ENCODE data around the gene CDK18. TPM values are rescaled to one million over a fixed set of nuclear protein-coding genes. Genes with fewer than 3 reads are reported as not detected.

CDK18 gene
- total and polyA plus RNA-seq, 9 donors = 3.1 to 18.8 (median 10.3) TPM

DNA sequence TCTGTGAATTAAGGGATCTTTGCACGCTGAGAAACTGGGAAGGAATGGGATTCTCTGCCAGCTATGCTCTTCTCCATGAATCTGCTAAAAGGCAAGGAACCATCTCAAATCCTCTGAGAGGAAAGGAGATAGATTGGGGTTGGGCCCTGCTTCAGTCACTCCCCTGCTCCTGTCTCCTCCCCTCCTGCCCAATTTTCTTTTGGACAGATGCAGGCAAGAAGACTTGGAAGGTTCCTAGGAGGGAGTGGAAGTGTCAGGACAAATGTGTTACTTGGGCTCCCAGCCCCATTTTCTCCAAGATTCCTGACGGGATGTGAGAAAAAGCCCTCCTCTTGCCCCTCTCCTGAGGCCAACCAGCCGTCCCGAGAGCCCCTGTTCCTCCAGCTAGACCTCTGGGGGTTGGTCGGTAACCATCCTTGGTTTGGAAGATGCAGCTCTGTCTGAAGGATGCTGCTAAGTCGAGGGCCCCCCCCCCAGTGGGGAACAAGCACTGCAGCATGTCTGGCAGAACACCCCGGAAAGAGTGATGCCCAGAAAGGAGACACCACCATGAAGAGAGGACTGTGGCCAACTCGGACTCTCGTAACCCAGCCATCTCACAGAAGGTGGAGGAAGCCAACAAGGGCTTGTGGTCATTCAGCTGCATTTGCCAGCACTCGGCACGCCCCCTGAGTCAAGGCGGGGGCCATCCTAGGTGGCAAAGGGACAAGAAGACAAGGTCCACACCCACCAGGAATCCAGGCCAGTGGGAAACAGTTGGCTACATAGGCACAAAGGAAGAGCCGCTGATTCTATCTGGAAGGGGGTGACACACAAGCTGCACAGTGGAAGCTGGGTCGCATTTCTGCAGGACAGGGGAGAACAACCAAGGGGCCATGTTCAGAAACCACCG lies 43.7 kb downstream of the CDK18 start:
- Histone ChIP-seq H3K9me3 (replicated peaks; ENCODE audit: control insufficient read depth, low read depth, low read length) (no peaks in the 10 kb centered on the region), H3K27ac (ENCODE audit: low read length) (no peak overlapping the region), H3K4me1 (ENCODE audit: control insufficient read depth, insufficient read depth, low read length) (peaks cover 12% of the 10 kb centered on the region), H3K27me3 (ENCODE audit: control insufficient read depth, insufficient read depth, low read length) (peaks cover 15% of the 10 kb centered on the region), H3K36me3 (ENCODE audit: control insufficient read depth, insufficient read depth, low read length) (no peaks in the 10 kb centered on the region), H3K4me3 (ENCODE audit: low read length) (no peak overlapping the region)
- WGBS (ENCODE audit: insufficient coverage) = 38% methylated on average over 14 of the region's 15 CpGs
- no peak for DNase-seq

GRCh38 chr1:205554026-205554811 lies 49.8 kb downstream of the CDK18 start:
- H3K36me3 ChIP-seq (ENCODE audit: control insufficient read depth, insufficient read depth, low read length) = no peaks in the 10 kb centered on the region
- H3K4me1 ChIP-seq (ENCODE audit: control insufficient read depth, insufficient read depth, low read length) = no peaks in the 10 kb centered on the region
- H3K4me3 ChIP-seq (ENCODE audit: low read length) = no peak overlapping the region
- no peak for DNase-seq
- H3K27ac ChIP-seq (ENCODE audit: low read length) = no peak overlapping the region
- whole genome bisulfite sequencing (ENCODE audit: insufficient coverage) = no CpG with 5 or more reads among the region's 3 CpGs
- peaks cover 3% of the 10 kb centered on the region for H3K27me3 ChIP-seq (ENCODE audit: control insufficient read depth, insufficient read depth, low read length)
- peaks cover 5% of the 10 kb centered on the region for H3K9me3 ChIP-seq (replicated peaks; ENCODE audit: control insufficient read depth, low read depth, low read length)

DNA sequence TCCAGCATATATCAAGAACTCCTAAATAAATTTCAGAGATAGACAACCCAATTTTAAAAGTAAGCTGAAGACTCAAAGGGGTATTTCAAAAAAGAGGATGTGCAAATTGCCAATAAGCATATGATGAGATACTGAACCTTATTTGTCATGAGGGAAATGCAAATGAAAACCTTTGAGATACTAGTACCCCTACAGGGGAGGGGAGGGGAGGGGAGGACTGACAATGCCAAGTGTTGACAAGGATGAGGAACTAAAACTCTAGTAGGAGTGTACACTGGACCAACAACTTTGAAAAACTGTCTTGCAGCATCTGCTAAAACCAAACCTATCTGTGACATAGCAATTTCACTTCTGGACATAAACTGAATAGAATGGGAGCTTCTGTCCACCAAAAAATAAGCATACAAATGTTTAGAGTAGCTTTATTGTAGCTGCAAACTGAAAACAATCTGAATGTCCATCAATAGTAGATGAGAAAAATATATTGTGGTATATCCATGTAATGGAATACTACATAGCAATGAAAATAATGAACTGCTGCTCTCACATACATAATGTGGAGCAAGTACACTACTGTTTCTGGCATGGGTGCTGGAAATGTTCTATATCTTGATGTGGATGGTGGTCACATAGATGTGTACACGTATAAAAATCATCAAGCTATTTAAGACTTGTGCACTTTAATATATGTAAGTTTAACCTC lies 57.2 kb downstream of the CDK18 start:
- no peaks in the 10 kb centered on the region for H3K36me3 ChIP-seq (ENCODE audit: control insufficient read depth, insufficient read depth, low read length)
- no CpG with 5 or more reads among the region's 1 CpG for WGBS (ENCODE audit: insufficient coverage)
- H3K4me3 ChIP-seq (ENCODE audit: low read length) = no peak overlapping the region
- no peak overlapping the region for H3K27ac ChIP-seq (ENCODE audit: low read length)
- H3K4me1 ChIP-seq (ENCODE audit: control insufficient read depth, insufficient read depth, low read length) = no peaks in the 10 kb centered on the region
- peaks cover 9% of the 10 kb centered on the region for H3K9me3 ChIP-seq (replicated peaks; ENCODE audit: control insufficient read depth, low read depth, low read length)
- peaks cover 12% of the 10 kb centered on the region for H3K27me3 ChIP-seq (ENCODE audit: control insufficient read depth, insufficient read depth, low read length)
- no peak for DNase-seq

- Histone ChIP-seq H3K27me3 (ENCODE audit: control insufficient read depth, insufficient read depth, low read length) (peaks cover 32% of the 10 kb centered on the region), H3K4me3 (ENCODE audit: low read length) (no peak overlapping the region), H3K4me1 (ENCODE audit: control insufficient read depth, insufficient read depth, low read length) (peaks cover 5% of the 10 kb centered on the region), H3K9me3 (replicated peaks; ENCODE audit: control insufficient read depth, low read depth, low read length) (peaks cover 9% of the 10 kb centered on the region), H3K27ac (ENCODE audit: low read length) (no peak overlapping the region), H3K36me3 (ENCODE audit: control insufficient read depth, insufficient read depth, low read length) (no peaks in the 10 kb centered on the region)
- DNase-seq = no peak
- WGBS (ENCODE audit: insufficient coverage) = 5% methylated on average over 3 of the region's 5 CpGs
Measured at GRCh38 chr1:205563927-205564441, 59.5 kb downstream of the CDK18 start.

DNA sequence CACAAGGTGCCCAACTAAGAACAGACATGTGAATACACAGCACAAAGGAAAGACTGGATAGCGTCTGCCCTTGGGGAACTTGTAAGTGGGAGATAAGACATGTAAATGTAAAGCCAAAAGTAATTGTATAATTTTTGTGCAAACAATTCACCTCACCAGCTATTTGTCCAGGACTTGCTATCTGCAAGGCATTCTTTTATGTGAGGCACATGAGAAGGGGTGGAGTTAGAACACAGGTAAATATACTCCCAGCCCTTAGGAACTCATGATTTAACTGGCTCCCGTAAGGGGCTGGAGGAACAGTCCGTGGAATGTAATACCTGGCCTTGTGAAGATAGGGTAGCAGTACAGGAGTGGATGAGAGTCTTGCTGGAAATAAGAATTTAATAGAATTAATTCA lies 61.3 kb downstream of the CDK18 start:
- Histone ChIP-seq H3K4me1 (ENCODE audit: control insufficient read depth, insufficient read depth, low read length) (peaks cover 6% of the 10 kb centered on the region), H3K27ac (ENCODE audit: low read length) (no peak overlapping the region), H3K36me3 (ENCODE audit: control insufficient read depth, insufficient read depth, low read length) (no peaks in the 10 kb centered on the region), H3K27me3 (ENCODE audit: control insufficient read depth, insufficient read depth, low read length) (peaks cover 47% of the 10 kb centered on the region), H3K9me3 (replicated peaks; ENCODE audit: control insufficient read depth, low read depth, low read length) (peaks cover 9% of the 10 kb centered on the region), H3K4me3 (ENCODE audit: low read length) (no peak overlapping the region)
- DNase-seq = no peak
- no CpG with 5 or more reads among the region's 3 CpGs for WGBS (ENCODE audit: insufficient coverage)

- Histone ChIP-seq H3K27me3 (ENCODE audit: control insufficient read depth, insufficient read depth, low read length) (peaks cover 63% of the 10 kb centered on the region), H3K36me3 (ENCODE audit: control insufficient read depth, insufficient read depth, low read length) (no peaks in the 10 kb centered on the region), H3K9me3 (replicated peaks; ENCODE audit: control insufficient read depth, low read depth, low read length) (no peaks in the 10 kb centered on the region), H3K4me3 (ENCODE audit: low read length) (no peak overlapping the region), H3K27ac (ENCODE audit: low read length) (no peak overlapping the region), H3K4me1 (ENCODE audit: control insufficient read depth, insufficient read depth, low read length) (peaks cover 6% of the 10 kb centered on the region)
- DNase-seq = no peak
- 55% methylated on average over 2 of the region's 6 CpGs for WGBS (ENCODE audit: insufficient coverage)
Measured at GRCh38 chr1:205567716-205568115, 63.2 kb downstream of the CDK18 start.

DNA sequence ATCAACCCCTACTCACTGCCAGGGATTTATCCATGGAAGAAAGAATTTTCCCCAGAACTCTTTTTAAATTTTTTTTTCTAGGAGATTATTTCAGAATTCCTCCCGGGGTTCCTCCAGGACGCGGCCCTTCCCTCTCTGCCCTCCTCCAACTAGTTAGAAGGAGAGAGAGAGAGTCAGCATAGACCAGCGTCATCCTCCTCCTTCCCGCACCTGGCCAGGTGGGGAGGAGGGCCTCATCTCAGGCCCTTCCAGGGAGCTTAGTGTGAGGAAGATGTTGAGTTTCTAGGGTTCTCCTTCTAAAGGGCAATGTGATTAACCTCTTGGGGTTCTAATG lies 63.6 kb downstream of the CDK18 start:
- H3K4me3 ChIP-seq (ENCODE audit: low read length) = no peak overlapping the region
- DNase-seq = no peak

GRCh38 chr1:205568469-205569361 lies 64.2 kb downstream of the CDK18 start:
- H3K36me3 ChIP-seq (ENCODE audit: control insufficient read depth, insufficient read depth, low read length) = no peaks in the 10 kb centered on the region
- no peak overlapping the region for H3K4me3 ChIP-seq (ENCODE audit: low read length)
- peaks cover 6% of the 10 kb centered on the region for H3K4me1 ChIP-seq (ENCODE audit: control insufficient read depth, insufficient read depth, low read length)
- no peaks in the 10 kb centered on the region for H3K9me3 ChIP-seq (replicated peaks; ENCODE audit: control insufficient read depth, low read depth, low read length)
- no peak overlapping the region for H3K27ac ChIP-seq (ENCODE audit: low read length)
- DNase-seq = no peak
- H3K27me3 ChIP-seq (ENCODE audit: control insufficient read depth, insufficient read depth, low read length) = peaks cover 63% of the 10 kb centered on the region
- WGBS (ENCODE audit: insufficient coverage) = 1% methylated on average over 71 of the region's 90 CpGs

More for the DNA sequence above, 63.6 kb downstream of the CDK18 start:
- Histone ChIP-seq H3K36me3 (ENCODE audit: control insufficient read depth, insufficient read depth, low read length) (no peaks in the 10 kb centered on the region), H3K27ac (ENCODE audit: low read length) (no peak overlapping the region), H3K27me3 (ENCODE audit: control insufficient read depth, insufficient read depth, low read length) (peaks cover 63% of the 10 kb centered on the region), H3K4me1 (ENCODE audit: control insufficient read depth, insufficient read depth, low read length) (peaks cover 6% of the 10 kb centered on the region), H3K9me3 (replicated peaks; ENCODE audit: control insufficient read depth, low read depth, low read length) (no peaks in the 10 kb centered on the region)
- WGBS (ENCODE audit: insufficient coverage) = no CpG with 5 or more reads among the region's 5 CpGs

- no peak overlapping the region for H3K4me3 ChIP-seq (ENCODE audit: low read length)
- no peak overlapping the region for H3K27ac ChIP-seq (ENCODE audit: low read length)
- 16% methylated on average over 9 of the region's 22 CpGs for WGBS (ENCODE audit: insufficient coverage)
- H3K27me3 ChIP-seq (ENCODE audit: control insufficient read depth, insufficient read depth, low read length) = peaks cover 56% of the 10 kb centered on the region
- peaks cover 6% of the 10 kb centered on the region for H3K4me1 ChIP-seq (ENCODE audit: control insufficient read depth, insufficient read depth, low read length)
- no peak for DNase-seq
- H3K36me3 ChIP-seq (ENCODE audit: control insufficient read depth, insufficient read depth, low read length) = no peaks in the 10 kb centered on the region
- no peaks in the 10 kb centered on the region for H3K9me3 ChIP-seq (replicated peaks; ENCODE audit: control insufficient read depth, low read depth, low read length)
Measured at GRCh38 chr1:205569411-205570172, 65.1 kb downstream of the CDK18 start.

Measured in muscle of leg (tissue), 11 donors.